NCI-H2227 (cell line): ENCODE data around the gene HIPK2.

Experiments
- DNase-seq: peaks from one replicate; lab custom pipeline; 2025; ENCODE audit not compliant: unreplicated experiment; lab: John Stamatoyannopoulos, UW

The HIPK2 gene

DNA sequence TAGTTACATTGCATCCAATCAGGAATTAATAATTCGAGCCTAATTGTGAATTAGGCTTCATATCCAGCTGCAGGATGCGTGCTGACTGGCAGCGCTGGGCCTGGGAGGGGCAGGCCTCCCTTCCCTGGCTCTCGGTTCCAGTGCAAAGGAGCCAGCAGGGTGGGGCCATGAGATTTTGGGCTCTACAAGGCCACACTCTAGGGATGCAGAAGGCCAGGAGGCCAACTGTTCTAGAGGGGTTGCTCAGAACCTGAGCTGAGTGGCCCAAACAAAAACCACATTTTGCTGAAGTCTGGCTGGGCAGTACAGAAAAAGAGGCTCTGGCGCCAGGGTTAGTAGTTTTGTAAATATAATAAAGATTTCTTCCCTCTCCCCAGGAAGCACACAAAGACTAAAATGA, 182.0 kb downstream of the HIPK2 start:
- DNase-seq: no peak

DNA sequence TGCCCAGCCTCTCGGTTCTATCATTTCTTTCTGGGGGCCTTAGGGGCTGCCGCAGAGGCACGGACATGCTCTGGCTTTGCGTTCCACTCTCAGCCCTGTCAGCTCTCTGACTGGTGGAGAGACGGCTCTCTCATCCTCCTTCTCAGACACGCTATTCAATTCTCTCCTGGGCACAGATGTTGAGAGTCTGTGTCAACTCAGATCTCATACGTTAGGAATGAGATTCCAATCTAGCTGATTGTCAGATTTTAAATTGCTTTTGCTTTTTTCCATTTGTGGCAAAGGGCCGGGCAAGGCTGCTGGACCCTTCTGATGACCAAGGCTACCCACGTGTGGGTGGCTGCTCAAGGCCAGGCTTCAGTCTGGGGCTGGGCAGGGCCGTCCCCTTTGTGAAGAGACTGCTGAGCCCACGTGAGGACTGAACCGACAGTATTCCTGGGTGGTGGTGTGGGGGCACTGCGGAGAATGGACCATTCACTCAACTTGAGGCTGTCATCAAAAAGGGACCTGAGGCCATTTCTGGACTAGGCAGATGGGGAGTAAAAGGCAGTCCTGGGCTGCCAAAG, 182.8 kb downstream of the HIPK2 start:
- no peak for DNase-seq

DNA sequence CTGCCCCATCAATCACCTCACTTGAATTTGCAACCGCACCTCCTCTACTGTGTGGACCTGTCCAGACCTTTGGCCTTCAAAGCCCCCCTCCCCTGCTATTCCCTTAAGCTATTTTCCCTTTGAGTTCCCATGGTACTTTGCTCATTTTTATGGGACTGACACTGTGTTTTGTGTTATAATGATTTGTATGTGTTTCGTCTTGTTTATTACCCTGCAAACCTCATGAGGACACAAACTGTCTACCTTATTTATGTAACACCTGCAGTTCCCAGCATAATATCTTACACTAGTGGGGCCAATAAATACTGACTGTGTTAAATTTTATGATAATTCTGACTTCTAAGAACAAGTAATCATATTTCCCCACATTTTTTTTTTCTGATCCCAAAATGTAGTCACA, 183.7 kb downstream of the HIPK2 start:
- no peak for DNase-seq

DNA sequence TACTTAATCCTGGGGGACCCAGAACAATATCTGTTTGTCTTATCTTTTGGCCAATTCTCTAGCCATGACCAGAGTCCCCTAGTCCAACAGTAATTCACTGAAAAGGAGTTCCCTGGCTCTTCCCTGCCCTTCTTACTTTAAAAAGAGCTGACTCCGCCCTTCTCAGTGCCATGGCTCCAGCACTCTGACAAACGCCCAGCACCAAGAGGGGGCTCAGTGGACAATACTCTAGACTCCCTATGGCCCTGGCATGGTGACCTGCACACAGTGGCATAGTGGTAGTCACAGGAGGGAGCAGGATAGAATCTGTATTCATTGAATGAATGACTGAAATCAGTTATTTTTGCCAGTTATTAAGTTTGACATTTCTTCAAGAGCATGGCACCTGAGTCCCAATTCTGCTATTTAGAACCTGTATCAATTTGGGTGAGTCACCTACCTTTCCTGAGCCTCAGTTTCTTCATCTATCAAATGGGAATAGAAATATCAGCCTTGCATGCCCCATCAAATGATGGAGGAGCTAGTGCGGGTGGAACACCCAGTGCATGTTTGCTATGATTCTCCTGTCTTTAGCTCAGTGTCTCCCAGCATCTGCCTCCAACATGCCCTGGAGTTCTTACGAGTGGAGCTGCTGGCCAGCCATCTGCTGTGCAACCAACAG, 184.9 kb downstream of the HIPK2 start:
- DNase-seq: no peak

DNA sequence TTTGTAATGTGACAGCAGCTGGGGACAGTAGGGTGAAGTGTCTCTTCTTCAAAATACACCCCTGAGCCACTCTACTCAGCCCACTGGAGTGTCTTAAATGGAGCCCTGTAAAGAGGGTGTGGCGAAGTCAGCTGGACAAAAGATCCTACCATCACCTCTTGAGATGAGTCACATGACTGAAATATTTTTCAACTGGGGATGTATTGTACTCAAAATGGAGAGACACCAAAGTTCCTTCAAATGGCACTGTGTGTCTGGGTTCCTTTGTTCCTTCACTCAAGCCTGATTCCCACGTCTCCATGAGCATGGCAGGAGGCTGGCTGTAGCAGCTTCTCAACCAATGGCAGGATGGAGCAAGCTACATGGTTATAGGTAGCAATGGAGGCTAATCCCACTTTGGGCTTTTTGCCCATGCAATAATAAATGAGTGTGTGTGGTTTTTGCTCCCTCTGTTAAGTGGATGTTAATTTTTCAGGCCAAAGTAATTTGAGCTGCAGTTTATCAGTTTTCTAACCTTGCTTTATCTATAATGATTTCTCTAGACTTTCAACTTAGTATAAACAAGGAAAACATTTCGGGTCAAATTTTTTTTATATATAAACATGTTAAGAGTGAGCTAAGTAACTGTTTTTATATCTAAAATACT, 186.1 kb downstream of the HIPK2 start:
- DNase-seq: no peak

DNA sequence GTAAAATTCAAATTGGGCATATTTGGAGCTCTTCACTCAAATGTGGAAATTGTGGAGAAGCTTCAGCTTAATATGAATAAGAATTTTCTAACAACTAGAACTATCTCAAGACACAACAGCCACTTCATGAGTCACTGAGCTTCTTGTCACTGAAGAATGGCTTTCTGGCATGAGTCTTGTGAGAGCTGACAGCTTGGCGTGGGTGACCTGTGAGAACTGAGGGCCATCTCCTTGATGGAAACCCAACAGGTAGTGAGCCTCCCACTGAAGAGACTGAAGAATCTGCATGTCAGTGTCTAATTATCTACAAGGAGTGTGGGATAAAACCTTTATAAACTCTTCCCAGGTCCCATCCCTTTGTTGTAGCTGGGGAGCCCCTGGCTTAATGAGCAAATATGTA, 188.3 kb downstream of the HIPK2 start:
- DNase-seq: no peak

DNA sequence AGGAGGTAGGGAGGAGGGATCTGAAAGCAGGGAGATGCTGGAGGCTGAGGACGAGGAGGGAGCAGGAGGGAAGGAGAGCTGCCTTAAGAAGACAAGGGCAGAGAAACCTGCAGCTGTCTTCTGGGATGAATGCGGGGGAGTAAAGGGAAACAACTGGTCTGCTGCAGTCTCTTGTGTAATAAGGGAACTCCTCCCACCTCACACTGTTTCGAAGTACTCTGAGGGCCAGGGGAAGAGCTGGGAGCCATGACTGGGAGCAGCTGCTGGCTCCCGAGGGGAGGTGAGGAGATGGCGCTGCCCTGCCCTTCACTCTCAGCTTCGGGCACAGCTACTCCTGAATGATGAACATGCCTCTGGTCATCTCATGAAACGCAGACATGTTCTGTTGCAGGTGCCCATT, 189.2 kb downstream of the HIPK2 start:
- DNase-seq: peak; percentile 49

DNA sequence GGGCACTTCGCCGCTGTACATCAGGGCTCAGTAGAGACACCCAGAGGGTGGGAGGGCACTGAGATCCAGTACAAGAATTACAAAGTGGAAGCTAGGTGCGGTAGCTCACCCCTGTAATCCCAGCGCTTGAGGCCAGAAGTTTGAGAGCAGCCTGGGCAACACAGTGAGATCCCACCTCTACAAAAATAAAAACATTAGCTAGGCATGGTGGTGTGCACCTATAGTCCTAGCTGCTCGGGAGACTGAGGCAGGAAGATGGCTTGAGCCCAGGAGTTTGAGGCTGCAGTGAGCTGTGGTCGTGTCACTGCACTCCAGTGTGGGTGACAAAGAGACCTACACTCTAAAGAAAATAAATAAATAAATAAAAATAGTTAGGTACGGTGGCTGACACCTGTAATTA, 190.3 kb downstream of the HIPK2 start:
- DNase-seq: no peak

DNA sequence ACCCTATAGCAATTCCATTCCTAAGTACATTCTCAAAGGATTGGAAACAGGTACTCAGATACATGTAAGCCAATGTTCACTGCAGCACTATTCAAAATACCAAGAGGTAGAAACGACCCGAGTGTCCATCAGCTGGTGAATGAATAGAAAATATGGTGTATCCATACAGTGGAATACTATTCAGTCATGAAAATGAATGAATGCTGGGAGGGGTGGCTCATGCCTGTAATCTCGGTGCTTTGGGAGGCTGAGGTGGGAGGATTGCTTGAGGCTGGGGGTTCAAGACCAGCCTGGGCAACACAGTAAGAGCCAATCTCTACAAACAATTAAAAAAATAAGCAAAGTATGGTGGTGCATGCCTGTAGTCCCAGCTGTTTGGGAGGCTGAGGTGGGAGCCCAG, 191.5 kb downstream of the HIPK2 start:
- DNase-seq: no peak

DNA sequence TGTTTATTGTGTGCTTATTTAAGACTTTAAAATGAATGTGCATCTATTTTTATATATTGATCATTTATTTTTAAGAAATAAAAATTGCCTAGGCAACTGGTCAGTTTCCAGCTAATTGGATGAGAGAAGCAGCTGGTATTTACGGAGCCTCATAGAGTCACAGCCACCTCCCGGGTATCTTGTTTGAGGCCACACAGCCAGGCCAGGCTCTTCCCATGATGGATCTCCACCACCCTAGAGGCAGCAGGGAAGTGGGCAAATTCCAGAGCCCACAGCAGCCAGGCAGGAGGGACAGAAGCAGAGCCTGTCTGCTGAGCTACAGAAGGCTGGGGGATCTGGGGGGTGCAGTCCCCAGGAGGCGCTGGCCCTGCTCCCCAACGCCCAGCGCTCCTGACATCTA, 192.8 kb downstream of the HIPK2 start:
- no peak for DNase-seq

DNA sequence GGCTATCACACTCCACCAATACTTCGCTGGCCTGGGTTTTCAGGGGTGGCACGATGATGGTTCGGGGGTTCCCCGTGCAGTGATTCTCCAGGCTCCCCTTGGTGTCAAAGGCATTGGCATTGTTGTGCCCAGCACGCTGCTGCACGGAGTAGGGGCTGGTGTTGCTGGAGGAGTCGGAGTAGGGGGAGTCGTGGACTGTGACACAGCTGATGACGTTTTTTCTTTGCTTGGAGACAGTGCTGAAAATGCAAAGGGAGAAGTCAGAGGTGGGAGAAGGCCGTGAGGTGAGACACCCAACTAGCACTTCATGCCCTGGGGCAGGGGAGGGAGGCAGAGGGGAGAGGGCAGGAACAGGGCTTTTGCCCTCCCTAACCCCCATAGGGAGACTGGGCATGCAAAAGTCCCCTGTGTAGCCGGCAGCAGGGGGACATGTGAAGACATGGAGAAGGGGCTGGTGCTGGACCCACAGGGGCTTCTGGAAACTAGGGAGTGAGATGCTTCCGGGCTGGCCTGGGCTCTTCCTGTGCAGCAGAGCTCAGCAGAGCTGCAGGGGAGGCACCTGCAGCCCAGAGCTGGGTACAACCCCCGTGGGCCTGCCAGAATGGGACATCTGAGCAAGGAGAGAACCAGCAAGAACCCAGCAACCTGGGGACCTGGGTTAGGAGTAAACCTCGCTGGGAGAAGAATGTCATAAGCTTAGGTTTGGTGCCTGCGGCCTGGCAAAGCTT, 193.8 kb downstream of the HIPK2 start:
- no peak for DNase-seq

DNA sequence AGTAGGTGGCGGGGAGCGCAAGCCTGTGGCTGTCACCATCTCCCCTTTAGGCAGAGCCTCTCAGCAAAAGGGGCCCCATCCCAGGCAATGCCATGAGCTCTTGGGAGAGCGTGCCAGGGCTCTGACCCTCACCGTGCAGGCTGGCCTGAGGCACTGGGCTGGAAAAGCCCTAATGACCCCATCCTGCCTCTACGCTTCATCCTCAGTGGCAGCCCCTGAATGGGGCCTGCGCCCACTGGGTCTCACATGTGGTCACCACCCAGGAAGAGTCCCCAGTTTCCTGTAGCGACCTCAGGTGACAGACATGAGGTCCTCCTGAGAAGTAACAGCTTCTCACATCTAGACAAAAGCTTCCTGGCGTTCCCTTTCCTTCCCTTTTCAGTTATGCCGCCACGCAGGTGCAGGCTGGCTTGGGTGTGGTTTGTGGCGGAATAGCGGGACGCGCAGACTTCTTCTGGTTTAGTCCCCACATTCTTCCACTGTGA, 195.1 kb downstream of the HIPK2 start:
- no peak for DNase-seq

DNA sequence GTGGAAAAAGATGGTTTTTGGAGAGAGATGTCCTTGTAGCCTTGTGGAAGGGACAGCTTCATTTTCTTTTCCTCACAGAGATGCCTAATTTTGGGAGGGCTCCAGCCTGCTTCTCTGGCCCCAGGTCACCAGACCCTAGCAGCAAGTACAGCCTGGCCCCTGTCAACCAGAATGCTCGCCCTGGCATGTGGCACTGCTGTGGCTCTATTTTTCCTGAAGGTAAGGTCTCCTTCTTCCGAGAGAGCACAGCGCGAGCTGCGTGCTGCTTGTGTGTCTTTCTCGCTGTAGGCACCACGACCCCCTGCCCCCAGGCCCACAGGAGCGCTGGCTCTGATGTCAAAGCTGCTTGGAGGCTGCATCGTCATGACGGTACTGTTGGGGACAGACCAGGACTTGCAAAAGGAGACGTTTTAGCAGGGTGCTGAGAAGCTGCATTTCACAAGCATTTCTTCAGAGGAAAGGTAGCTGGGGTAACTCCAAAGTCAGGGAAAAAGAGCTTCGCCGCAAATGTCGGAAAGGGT, 195.6 kb downstream of the HIPK2 start:
- no peak for DNase-seq

DNA sequence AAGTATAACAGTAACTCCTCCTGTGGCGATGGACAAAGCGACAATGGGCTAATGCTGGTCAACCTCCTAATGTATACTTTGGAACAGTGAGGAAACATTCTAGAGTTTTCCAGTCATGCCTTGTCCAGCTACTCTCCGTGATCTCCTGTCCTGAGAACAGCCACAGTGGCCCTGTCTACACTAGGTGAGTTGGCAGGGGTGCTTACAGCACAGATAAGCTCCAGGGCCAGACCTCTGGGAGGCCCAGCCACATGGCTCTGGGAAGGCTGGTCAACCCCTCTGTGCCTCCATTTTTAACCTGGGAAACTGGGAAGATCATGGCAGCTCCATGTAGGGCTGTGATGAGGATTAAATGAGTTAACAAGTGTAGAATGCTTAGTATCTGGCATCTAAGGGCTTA, 197.4 kb downstream of the HIPK2 start:
- DNase-seq: no peak

DNA sequence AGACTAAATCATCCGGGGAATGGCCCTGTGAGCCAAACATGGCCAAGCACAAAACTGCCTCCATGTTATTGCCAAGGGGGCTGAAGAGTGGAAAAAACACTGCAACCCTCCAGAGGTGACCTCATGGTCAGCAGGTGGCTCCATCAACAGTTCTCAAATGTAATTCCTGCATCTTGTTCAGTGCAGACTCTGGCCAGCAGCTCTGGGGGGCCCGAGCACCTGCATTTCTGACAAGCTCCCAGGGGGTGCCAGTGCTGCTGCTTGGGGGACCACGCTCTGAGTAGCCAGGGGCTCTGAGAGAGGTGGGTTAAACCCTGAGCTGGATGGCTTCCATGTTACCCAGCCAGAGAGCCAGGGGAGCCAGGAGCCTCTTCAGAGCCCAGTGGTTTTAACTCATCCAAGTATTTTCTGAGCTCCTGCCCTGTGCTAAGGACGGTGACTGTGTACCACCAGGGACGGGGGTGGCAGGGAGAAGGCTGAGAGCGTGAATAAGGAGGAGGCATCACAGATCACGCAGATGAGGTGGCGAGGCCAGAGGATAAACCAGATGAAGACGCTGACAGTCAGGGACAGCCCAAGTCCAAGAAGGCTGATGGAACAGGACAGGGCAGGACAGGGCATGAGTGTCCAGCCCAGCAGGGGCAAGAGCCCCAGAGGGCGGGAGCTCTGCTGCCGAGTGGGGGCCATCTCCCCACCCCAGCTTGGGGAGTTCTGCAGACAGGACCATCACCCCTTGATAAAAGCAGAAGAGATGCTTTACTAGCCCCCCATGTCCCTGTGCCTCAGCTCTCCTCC, 201.4 kb downstream of the HIPK2 start:
- no peak for DNase-seq

DNA sequence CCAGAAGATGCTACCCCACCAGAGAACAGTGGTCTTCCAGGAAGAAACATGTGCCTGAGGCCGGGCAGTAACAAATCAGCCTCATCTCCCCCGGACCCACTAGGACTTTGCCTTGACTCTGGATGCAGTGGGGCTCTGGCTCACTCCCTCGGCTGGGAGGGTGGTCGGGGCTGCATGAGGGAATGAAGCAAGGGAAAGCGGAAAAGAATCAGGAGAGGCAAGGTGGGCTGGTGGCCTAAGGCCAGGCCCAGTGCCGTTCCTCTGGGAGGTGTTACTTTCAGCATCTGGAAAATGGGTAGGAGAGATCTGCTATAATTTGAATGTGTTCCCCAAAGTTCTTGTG, 202.5 kb downstream of the HIPK2 start:
- no peak for DNase-seq

DNA sequence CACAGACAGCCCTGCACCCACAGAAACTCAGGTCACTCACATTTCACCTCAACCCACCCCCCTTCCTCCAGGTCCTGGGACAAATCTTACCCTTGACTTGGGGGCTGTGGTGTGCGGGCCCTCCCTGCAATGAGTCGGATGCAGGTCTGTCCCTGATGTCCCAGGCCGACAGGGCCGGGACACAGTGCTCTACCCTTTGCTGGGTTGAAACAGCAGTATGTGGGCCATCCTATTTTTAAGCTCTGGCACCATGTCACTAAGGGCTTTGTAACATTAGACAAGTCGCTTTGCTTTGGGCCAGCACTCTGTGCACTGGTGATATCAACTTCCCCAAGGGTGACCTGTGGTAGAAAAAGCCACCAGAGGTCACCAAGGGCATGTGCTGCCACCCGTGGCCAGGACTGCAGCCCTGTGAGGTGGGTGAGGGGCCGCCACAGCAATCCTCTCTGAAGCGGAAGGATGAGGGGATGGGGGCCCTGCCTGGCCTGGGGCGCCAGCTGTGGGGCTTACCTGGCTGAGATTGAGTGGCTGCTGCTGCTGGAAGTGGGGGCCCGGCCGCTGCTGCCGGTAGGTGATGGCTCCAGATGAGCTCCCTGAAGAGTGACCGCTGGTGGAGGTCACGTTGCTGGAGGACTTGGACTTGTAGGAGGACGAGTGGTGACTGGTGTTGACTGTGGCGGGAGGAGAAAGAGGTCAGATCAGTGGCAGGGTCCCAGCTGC, 203.0 kb downstream of the HIPK2 start:
- no peak for DNase-seq

DNA sequence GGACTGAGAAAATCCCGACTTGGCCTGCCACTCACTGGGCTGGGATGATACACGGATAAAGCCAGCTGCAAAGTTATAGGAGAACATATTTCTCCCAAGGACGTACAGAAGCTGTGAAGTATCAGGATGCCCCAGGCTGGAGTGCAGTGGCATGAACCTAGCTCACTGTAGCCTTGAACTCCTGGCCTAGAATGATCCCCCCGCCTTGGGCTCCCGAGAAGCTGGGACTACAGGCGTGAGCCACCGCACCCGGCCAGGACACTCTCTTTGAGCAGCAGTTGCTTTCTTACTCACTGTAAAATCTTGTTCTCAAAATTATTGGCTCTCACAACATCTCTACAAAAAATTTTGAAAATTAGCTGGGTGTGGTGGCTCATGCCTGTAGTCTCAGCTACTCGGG, 203.9 kb downstream of the HIPK2 start:
- DNase-seq: no peak

DNA sequence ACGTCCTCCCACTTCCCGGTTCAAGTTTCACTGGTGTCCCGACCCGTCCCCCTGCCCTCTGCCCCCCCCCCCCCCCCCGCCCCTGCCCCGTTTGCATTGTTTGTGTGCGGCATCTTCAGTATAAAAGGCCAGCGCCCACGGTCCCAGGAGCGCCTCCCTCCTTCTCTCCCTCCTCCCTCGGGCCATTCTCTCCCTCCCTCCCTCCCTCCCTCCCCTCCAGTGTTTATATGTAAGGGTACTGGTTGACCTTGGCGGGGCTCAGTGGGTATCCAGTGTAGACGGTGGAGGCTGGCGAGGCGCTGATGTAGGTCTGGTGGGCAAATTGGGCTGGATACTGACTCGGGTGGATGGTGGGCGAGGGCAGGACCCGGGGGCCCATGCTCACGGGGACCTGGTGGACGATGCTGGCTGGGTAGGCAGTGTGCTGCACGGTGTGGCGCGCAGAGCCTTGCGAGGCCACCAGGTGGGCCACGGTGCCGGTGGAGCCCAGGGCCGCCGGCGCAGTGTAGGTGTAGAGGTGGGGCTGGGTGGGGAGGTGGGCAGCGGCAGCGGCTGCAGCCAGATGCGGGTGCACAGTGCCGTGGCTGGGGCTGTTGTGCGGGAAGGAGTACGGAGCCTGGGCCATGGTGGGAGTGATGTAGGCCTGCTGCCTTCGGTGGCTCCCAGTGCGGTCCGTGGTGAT, 205.0 kb downstream of the HIPK2 start:
- no peak for DNase-seq

DNA sequence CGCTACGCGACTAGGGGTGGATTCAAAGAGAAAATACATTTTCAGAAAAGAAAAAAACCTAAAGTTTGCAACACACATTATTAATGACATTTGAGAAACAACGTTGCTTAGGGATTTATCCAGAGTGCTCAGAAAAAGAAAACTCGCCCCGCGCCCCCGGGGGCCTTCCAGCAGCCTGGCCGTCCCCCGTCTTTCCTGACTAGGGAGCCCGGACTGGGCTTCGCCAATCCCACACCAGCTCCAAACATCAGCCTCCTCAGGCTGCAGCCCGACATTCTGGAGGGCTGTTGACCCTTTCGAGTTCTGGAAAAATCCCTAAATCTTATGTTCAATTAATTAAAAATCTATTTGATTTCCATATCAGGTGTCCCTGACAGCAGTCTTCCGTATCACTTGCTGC, 205.7 kb downstream of the HIPK2 start:
- no peak for DNase-seq
